HEK293 (cell line): Measurements from ENCODE around the gene DPYSL4.

Experiments used
- MZF1 ChIP-seq: fragments of 450-650 bp; formaldehyde crosslinking; IDR thresholded peaks from 2 replicates; pipeline ENCODE4 v1.5.1; 2017; ENCODE audit warnings: missing biosample characterization, missing genetic modification characterization, borderline replicate concordance
- SP2 ChIP-seq: fragments of 450-650 bp; formaldehyde crosslinking; IDR thresholded peaks from 2 replicates; pipeline ENCODE4 v1.5.1; 2016; ENCODE audit warnings: missing biosample characterization, missing genetic modification characterization
- TCF7L2 ChIP-seq: IDR thresholded peaks from 2 replicates; pipeline ENCODE4 v1.6.1; 2011; ENCODE audit warnings: low read depth, mild to moderate bottlenecking, inconsistent platforms, low read length, moderate library complexity, borderline replicate concordance
- ZBTB1 ChIP-seq: fragments of 450-650 bp; formaldehyde crosslinking; IDR thresholded peaks from 2 replicates; pipeline ENCODE4 v1.5.1; 2016; ENCODE audit warnings: missing biosample characterization, missing genetic modification characterization
- TF ChIP-seq, protein P1 (sequence below): fragments of 450-650 bp; formaldehyde crosslinking; IDR thresholded peaks from 2 replicates; pipeline ENCODE4 v1.5.1; 2016; ENCODE audit warnings: missing biosample characterization, missing genetic modification characterization
- TF ChIP-seq, protein P2 (sequence below): fragments of 450-650 bp; formaldehyde crosslinking; optimal IDR thresholded peaks from 2 replicates; pipeline ENCODE3; 2016; ENCODE audit warnings: missing biosample characterization, mild to moderate bottlenecking, missing genetic modification characterization
- TF ChIP-seq, protein P3 (sequence below): fragments of 450-650 bp; formaldehyde crosslinking; IDR thresholded peaks from 2 replicates; pipeline ENCODE4 v1.5.1; 2016; ENCODE audit warnings: missing biosample characterization, missing genetic modification characterization

DNA sequence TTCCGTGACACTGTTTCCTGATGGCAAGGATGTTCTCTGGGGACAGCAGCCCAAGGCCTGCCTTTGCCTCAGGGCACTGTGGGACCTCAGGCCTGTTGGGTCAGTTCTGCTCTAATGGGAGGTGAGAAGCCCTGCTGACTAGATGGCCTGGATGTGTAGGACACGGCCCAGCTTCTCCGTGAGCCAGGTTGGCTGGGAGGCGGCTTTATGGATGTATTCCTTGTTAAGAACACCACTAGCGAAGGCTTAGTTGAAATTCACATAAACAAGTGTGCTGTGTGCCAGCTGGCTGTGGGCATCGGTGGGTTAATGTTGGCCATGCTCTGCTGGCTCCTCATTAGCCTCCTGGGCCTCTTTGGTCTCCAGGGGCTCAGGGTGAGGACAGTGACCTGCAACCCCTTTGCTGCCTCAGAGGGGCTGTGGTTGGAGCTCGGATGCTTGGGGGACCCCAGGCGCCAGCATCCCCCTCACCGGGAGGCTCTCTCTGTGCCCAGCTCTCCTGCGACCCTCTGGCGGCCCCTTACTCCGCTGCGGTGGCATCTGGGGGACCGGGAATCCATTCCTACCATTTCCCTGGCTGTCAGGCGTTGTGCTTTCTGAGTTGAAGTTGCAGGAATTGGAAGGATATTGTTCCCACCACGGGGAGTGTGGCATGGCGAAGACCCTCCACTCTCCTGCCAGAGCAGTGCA lies 22.8 kb upstream of the DPYSL4 start:
- TF ChIP-seq, protein P1, sequence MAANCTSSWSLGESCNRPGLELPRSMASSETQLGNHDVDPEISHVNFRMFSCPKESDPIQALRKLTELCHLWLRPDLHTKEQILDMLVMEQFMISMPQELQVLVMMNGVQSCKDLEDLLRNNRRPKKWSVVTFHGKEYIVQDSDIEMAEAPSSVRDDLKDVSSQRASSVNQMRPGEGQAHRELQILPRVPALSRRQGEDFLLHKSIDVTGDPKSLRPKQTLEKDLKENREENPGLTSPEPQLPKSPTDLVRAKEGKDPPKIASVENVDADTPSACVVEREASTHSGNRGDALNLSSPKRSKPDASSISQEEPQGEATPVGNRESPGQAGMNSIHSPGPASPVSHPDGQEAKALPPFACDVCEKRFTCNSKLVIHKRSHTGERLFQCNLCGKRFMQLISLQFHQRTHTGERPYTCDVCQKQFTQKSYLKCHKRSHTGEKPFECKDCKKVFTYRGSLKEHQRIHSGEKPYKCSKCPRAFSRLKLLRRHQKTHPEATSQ (tag by site-specific recombination): no peak
- TF ChIP-seq, protein P2, sequence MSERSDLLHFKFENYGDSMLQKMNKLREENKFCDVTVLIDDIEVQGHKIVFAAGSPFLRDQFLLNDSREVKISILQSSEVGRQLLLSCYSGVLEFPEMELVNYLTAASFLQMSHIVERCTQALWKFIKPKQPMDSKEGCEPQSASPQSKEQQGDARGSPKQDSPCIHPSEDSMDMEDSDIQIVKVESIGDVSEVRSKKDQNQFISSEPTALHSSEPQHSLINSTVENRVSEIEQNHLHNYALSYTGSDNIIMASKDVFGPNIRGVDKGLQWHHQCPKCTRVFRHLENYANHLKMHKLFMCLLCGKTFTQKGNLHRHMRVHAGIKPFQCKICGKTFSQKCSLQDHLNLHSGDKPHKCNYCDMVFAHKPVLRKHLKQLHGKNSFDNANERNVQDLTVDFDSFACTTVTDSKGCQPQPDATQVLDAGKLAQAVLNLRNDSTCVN: no peak
- no peak for TF ChIP-seq TCF7L2
- TF ChIP-seq, protein P3, sequence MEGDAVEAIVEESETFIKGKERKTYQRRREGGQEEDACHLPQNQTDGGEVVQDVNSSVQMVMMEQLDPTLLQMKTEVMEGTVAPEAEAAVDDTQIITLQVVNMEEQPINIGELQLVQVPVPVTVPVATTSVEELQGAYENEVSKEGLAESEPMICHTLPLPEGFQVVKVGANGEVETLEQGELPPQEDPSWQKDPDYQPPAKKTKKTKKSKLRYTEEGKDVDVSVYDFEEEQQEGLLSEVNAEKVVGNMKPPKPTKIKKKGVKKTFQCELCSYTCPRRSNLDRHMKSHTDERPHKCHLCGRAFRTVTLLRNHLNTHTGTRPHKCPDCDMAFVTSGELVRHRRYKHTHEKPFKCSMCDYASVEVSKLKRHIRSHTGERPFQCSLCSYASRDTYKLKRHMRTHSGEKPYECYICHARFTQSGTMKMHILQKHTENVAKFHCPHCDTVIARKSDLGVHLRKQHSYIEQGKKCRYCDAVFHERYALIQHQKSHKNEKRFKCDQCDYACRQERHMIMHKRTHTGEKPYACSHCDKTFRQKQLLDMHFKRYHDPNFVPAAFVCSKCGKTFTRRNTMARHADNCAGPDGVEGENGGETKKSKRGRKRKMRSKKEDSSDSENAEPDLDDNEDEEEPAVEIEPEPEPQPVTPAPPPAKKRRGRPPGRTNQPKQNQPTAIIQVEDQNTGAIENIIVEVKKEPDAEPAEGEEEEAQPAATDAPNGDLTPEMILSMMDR (tag by site-specific recombination): no peak
- no peak for TF ChIP-seq MZF1 (tag by site-specific recombination)
- no peak for TF ChIP-seq SP2
- no peak for TF ChIP-seq ZBTB1 (tag by site-specific recombination)
